ENCODE measurements around the gene UBE4B. TPM values are rescaled to one million over a fixed set of nuclear protein-coding genes. Genes with fewer than 3 reads are reported as not detected.

Gene UBE4B
- polyA plus RNA-seq, 3 donors: 6.0 to 34.6 (median 9.2) TPM

DNA sequence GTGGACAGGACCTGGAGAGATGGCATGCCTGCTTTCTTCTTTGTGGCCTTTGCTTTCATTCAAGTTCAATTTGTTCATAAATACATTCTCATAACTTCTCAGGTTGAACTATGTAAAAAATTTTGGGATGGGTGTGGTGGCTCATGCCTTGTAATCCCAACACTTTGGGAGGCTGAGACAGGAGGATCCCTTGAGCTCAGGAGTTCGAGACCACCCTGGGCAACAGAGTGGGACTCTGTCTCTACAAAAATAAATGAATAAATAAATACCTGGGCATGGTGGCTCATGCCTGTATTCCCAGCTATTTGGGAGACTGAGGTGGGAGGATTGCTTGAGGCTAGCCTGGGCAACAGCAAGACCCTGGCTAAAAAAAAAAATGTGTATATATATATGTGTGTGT lies 179.7 kb downstream of the UBE4B start:
- Mint-ChIP-seq H3K4me3 (peak overlapping the region; percentile 3 to 94), H3K27ac (peak overlapping the region in 2 of 7 donors; percentile 73 to 75), H3K4me1 (peaks cover 55% of the 10 kb centered on the region), H3K9me3 (no peaks in the 10 kb centered on the region), H3K36me3 (peaks cover 4 to 12% of the 10 kb centered on the region in 2 donors), H3K27me3 (ENCODE audit: low read depth in 3 of 3) (peaks cover 0 to 3% (median 3%) of the 10 kb centered on the region in 3 donors)
- H4K20me1 ChIP-seq (ENCODE audit: insufficient read depth, low read length): peaks cover 54% of the 10 kb centered on the region
- peaks cover 63% of the 10 kb centered on the region for H3K79me2 ChIP-seq (ENCODE audit: insufficient read depth, low read length)
- H3K27me3 ChIP-seq (ENCODE audit: control insufficient read depth in 2 of 2, insufficient read depth in 2 of 2, low read length in 2 of 2): no peaks in the 10 kb centered on the region
- no peak overlapping the region for H3K27ac ChIP-seq (ENCODE audit: low read depth in 1 of 2, low read length in 2 of 2)
- H3K4me3 ChIP-seq (replicated peaks in 1 of 3; ENCODE audit: low read depth in 2 of 3, low read length in 3 of 3): no peak overlapping the region
- H3K9me3 ChIP-seq (replicated peaks in 1 of 2; ENCODE audit: control insufficient read depth in 1 of 2, insufficient read depth in 1 of 2, low read length in 2 of 2): no peaks in the 10 kb centered on the region
- WGBS (ENCODE audit: insufficient coverage): no CpG with 5 or more reads among the region's 1 CpG
- no peak overlapping the region for H2AFZ ChIP-seq (ENCODE audit: insufficient read depth, low read depth, low read length, poor library complexity, severe bottlenecking)
- H3K36me3 ChIP-seq (replicated peaks in 1 of 2; ENCODE audit: control insufficient read depth in 1 of 2, insufficient read depth in 2 of 2, low read length in 2 of 2): no peaks in the 10 kb centered on the region
- TF ChIP-seq, protein P1, sequence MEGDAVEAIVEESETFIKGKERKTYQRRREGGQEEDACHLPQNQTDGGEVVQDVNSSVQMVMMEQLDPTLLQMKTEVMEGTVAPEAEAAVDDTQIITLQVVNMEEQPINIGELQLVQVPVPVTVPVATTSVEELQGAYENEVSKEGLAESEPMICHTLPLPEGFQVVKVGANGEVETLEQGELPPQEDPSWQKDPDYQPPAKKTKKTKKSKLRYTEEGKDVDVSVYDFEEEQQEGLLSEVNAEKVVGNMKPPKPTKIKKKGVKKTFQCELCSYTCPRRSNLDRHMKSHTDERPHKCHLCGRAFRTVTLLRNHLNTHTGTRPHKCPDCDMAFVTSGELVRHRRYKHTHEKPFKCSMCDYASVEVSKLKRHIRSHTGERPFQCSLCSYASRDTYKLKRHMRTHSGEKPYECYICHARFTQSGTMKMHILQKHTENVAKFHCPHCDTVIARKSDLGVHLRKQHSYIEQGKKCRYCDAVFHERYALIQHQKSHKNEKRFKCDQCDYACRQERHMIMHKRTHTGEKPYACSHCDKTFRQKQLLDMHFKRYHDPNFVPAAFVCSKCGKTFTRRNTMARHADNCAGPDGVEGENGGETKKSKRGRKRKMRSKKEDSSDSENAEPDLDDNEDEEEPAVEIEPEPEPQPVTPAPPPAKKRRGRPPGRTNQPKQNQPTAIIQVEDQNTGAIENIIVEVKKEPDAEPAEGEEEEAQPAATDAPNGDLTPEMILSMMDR (IDR thresholded peaks at IDR 0.05): no peak
- no peak overlapping the region for H3K9ac ChIP-seq (ENCODE audit: insufficient read depth, low read length, poor library complexity, severe bottlenecking)
- H3K4me1 ChIP-seq (ENCODE audit: control insufficient read depth in 1 of 2, insufficient read depth in 2 of 2, low read length in 2 of 2): peaks cover 33 to 41% of the 10 kb centered on the region in 2 donors
- peak overlapping the region; percentile 94 for H3K4me2 ChIP-seq (replicated peaks; ENCODE audit: extremely low read depth, low read length, poor library complexity, severe bottlenecking)
- no peak for DNase-seq
- intact Hi-C loops (cut with micrococcal nuclease): loop anchor here (5.0 to 10.0 kb wide), 2 partner anchors 35 to 202 kb away; no protein-coding TSS in a partner anchor

GRCh38 chr1:10213186-10213705 lies 180.5 kb downstream of the UBE4B start:
- H3K79me2 ChIP-seq (ENCODE audit: insufficient read depth, low read length): peaks cover 70% of the 10 kb centered on the region
- H3K4me1 Mint-ChIP-seq: peaks cover 60% of the 10 kb centered on the region
- no peak overlapping the region for H2AFZ ChIP-seq (ENCODE audit: insufficient read depth, low read depth, low read length, poor library complexity, severe bottlenecking)
- peaks cover 0 to 3% (median 3%) of the 10 kb centered on the region in 3 donors for H3K27me3 Mint-ChIP-seq (ENCODE audit: low read depth in 3 of 3)
- 90% methylated on average over 2 of the region's 3 CpGs for whole genome bisulfite sequencing (ENCODE audit: insufficient coverage)
- no peaks in the 10 kb centered on the region for H3K9me3 ChIP-seq (replicated peaks in 1 of 2; ENCODE audit: control insufficient read depth in 1 of 2, insufficient read depth in 1 of 2, low read length in 2 of 2)
- H3K27ac Mint-ChIP-seq: no peak overlapping the region
- H3K9me3 Mint-ChIP-seq: no peaks in the 10 kb centered on the region
- no peak overlapping the region for H3K4me2 ChIP-seq (replicated peaks; ENCODE audit: extremely low read depth, low read length, poor library complexity, severe bottlenecking)
- intact Hi-C loops (cut with micrococcal nuclease): loop anchor here (5.0 to 10.0 kb wide), 2 partner anchors 34 to 202 kb away; no protein-coding TSS in a partner anchor
- H3K4me3 ChIP-seq (replicated peaks in 1 of 3; ENCODE audit: low read depth in 2 of 3, low read length in 3 of 3): no peak overlapping the region
- H3K4me3 Mint-ChIP-seq: no peak overlapping the region
- H3K9ac ChIP-seq (ENCODE audit: insufficient read depth, low read length, poor library complexity, severe bottlenecking): no peak overlapping the region
- peaks cover 37 to 45% of the 10 kb centered on the region in 2 donors for H3K4me1 ChIP-seq (ENCODE audit: control insufficient read depth in 1 of 2, insufficient read depth in 2 of 2, low read length in 2 of 2)
- no peak for DNase-seq
- TF ChIP-seq, protein P1 (IDR thresholded peaks at IDR 0.05): no peak
- no peak overlapping the region for H3K27ac ChIP-seq (ENCODE audit: low read depth in 1 of 2, low read length in 2 of 2)
- peaks cover 7 to 12% of the 10 kb centered on the region in 2 donors for H3K36me3 Mint-ChIP-seq
- no peaks in the 10 kb centered on the region for H3K36me3 ChIP-seq (replicated peaks in 1 of 2; ENCODE audit: control insufficient read depth in 1 of 2, insufficient read depth in 2 of 2, low read length in 2 of 2)
- no peaks in the 10 kb centered on the region for H3K27me3 ChIP-seq (ENCODE audit: control insufficient read depth in 2 of 2, insufficient read depth in 2 of 2, low read length in 2 of 2)
- H4K20me1 ChIP-seq (ENCODE audit: insufficient read depth, low read length): peaks cover 61% of the 10 kb centered on the region

Measured in CD14-positive monocyte (primary cell).